Activated effector memory CD4-positive, alpha-beta T cell treated with anti-CD3 and anti-CD28 coated beads, Interleukin-2, amount 50 U/mL, for 16 hours (primary cell): ENCODE data around the gene KDM2A.

Source experiments
- DNase-seq: peaks from one replicate; pipeline ENCODE4 v3.0.0-alpha.2; 2020

The KDM2A gene

GRCh38 chr11:67262731-67263675, 143.9 kb downstream of the KDM2A start:
- peak; percentile 92 for DNase-seq

- DNase-seq, result no peak
Measured at GRCh38 chr11:67264260-67264659, 145.2 kb downstream of the KDM2A start.

GRCh38 chr11:67264877-67265632, 146.0 kb downstream of the KDM2A start:
- peak; percentile 62 for DNase-seq

GRCh38 chr11:67265633-67266448, 146.8 kb downstream of the KDM2A start:
- DNase-seq, result peak; percentile 94

- DNase-seq, result peak; percentile 83
Measured at GRCh38 chr11:67266449-67267187, 147.6 kb downstream of the KDM2A start, which contains the start of gene GRK2. GRK2 (plus strand) TSS chr11:67266473; CDS start chr11:67266700, 227 bp downstream.

GRCh38 chr11:67267188-67268080, 148.4 kb downstream of the KDM2A start:
- DNase-seq, result peak; percentile 76

GRCh38 chr11:67268081-67268961, 149.3 kb downstream of the KDM2A start:
- DNase-seq, result peak; percentile 84

- DNase-seq, result no peak
Measured at GRCh38 chr11:67268962-67269268, 149.9 kb downstream of the KDM2A start.

- DNase-seq, result no peak
Measured at GRCh38 chr11:67269401-67270255, 150.6 kb downstream of the KDM2A start.

GRCh38 chr11:67270256-67271204, 151.5 kb downstream of the KDM2A start:
- DNase-seq, result peak; percentile 73

- peak; percentile 62 for DNase-seq
Measured at GRCh38 chr11:67271205-67271540, 152.1 kb downstream of the KDM2A start.

GRCh38 chr11:67271541-67272284, 152.7 kb downstream of the KDM2A start:
- peak; percentile 85 for DNase-seq

GRCh38 chr11:67272327-67273259, 153.5 kb downstream of the KDM2A start:
- DNase-seq, result peak; percentile 74

- peak; percentile 64 for DNase-seq
Measured at GRCh38 chr11:67273260-67273990, 154.4 kb downstream of the KDM2A start.
